ENCODE results near the gene SUMO2.
A peak's percentile ranks its signal among the peaks of the same experiment; 100 is the strongest.
"Not testable (repeated sequence)": the region's sequence is repeated elsewhere in the genome, so short reads cannot be mapped to it uniquely, and the experiment has no call there.

Gene SUMO2

DNA sequence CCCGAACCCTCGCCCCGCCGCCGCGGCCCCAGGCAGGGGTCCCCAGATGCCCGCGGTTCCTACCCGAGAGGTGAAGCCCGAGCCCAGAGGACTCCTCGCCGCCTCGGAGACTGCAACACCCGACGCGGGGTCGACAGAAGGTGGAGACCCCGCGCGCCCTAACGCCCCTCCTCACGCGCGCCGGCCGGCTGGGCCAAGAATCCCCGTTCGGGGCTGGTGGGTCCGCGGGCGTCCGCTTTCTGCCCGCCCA, 515 bp downstream of the SUMO2 start:
- Histone ChIP-seq H3K9me3 (ENCODE audit: control insufficient read depth, low read length) (no peaks in the 10 kb centered on the region), H3K4me3 (ENCODE audit: insufficient read depth, low read depth, low read length) (peak overlapping the region; percentile 73), H3K27ac (ENCODE audit: insufficient read depth, low read depth, low read length, poor library complexity, severe bottlenecking) (peak overlapping the region; percentile 94), H3K36me3 (ENCODE audit: control insufficient read depth, insufficient read depth, low read length) (peaks cover 10% of the 10 kb centered on the region), H3K27me3 (ENCODE audit: control insufficient read depth, insufficient read depth, low read length, poor library complexity, severe bottlenecking) (no peaks in the 10 kb centered on the region), H3K4me1 (ENCODE audit: control insufficient read depth, insufficient read depth, low read length) (no peaks in the 10 kb centered on the region)
- WGBS, 2 experiments = 0 to 1% methylated on average over 33 of the region's 33 CpGs

DNA sequence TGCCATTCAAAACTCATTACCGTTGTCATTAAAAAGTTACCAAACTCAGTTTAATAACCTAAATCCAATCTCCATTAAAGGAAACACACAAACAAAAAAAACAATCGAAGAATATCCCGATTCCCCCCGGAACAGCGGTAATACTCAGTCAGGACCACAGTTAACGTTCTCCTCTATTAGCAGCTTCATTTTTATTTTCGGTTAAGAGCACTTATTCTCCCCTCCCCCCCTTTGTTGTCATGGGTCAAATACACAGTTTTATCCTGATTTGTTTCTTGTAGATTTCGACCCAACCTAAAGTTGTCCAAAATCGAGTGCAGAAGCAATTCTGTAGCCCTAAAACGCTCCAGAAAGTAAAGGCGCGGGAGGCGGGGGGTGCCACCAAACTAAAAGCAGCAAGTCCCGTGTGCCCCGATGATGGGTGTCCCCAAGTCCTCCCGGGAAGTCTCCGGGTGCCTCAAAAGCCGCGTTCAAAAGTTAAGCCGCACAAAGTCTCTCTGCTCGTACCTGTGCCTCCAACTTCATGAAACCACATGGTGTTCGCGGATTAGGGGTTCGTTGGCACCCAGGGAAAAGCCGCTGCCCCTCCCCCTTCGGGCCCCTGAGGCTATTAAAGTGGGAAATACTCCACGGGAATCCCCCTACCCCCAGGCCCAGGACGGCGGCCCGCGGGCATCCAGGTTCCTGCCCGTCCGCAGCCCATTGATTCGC, 996 bp downstream of the SUMO2 start:
- peak overlapping the region; percentile 73 for H3K4me3 ChIP-seq (ENCODE audit: insufficient read depth, low read depth, low read length)
- 1% methylated on average over 34 of the region's 34 CpGs for WGBS, 2 experiments
- no peaks in the 10 kb centered on the region for H3K9me3 ChIP-seq (ENCODE audit: control insufficient read depth, low read length)

DNA sequence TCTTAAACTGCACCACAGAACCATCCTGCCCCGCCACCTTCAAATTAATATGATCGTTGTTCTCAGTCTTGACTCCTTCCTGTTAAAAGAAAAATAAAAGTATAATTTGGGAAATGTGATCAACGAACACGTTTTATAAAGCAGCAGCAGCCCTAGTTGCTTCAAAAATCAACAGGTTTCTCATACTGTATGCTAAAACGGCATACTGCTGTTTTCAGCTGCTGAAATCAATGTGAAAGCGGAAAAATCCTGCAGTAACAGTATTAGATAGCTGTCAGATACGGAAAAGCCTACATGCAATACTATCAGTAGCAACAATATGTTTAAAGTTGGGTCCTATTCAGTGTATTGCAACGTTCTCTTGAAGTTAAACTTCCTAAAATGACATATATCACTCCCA, 1.6 kb downstream of the SUMO2 start:
- WGBS, 2 experiments = 47 to 56% methylated on average over 5 to 8 of the region's 8 CpGs
- Histone ChIP-seq H3K4me1 (ENCODE audit: control insufficient read depth, insufficient read depth, low read length) (no peaks in the 10 kb centered on the region), H3K4me3 (ENCODE audit: insufficient read depth, low read depth, low read length) (peak overlapping the region; percentile 73), H3K9me3 (ENCODE audit: control insufficient read depth, low read length) (no peaks in the 10 kb centered on the region), H3K36me3 (ENCODE audit: control insufficient read depth, insufficient read depth, low read length) (peaks cover 18% of the 10 kb centered on the region), H3K27me3 (ENCODE audit: control insufficient read depth, insufficient read depth, low read length, poor library complexity, severe bottlenecking) (no peaks in the 10 kb centered on the region), H3K27ac (ENCODE audit: insufficient read depth, low read depth, low read length, poor library complexity, severe bottlenecking) (no peak overlapping the region)

More for the DNA sequence above, 996 bp downstream of the SUMO2 start:
- Histone ChIP-seq H3K36me3 (ENCODE audit: control insufficient read depth, insufficient read depth, low read length) (peaks cover 11% of the 10 kb centered on the region), H3K27ac (ENCODE audit: insufficient read depth, low read depth, low read length, poor library complexity, severe bottlenecking) (peak overlapping the region; percentile 94), H3K4me1 (ENCODE audit: control insufficient read depth, insufficient read depth, low read length) (no peaks in the 10 kb centered on the region), H3K27me3 (ENCODE audit: control insufficient read depth, insufficient read depth, low read length, poor library complexity, severe bottlenecking) (no peaks in the 10 kb centered on the region)

DNA sequence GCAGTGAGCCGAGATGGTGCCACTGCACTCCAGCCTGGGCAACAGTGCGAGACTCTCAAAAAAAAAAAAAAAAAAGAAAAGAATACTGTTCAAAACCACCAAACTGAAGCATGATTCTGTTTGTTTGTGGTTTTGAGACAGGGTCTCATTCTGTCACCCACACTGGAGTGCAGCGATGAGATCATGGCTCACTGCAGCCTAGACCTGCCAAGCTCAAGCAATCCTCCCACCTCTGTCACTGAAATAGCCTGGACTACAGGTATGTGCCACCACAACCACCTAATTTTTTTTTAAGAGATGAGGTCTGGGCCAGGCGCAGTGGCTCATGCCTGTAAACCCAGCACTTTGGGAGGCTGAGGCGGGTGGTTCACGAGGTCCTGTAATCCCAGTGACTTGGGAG, 4.3 kb downstream of the SUMO2 start:
- Histone ChIP-seq H3K27ac (ENCODE audit: insufficient read depth, low read depth, low read length, poor library complexity, severe bottlenecking) (no peak overlapping the region), H3K9me3 (ENCODE audit: control insufficient read depth, low read length) (no peaks in the 10 kb centered on the region), H3K27me3 (ENCODE audit: control insufficient read depth, insufficient read depth, low read length, poor library complexity, severe bottlenecking) (no peaks in the 10 kb centered on the region), H3K4me1 (ENCODE audit: control insufficient read depth, insufficient read depth, low read length) (no peaks in the 10 kb centered on the region), H3K36me3 (ENCODE audit: control insufficient read depth, insufficient read depth, low read length) (peaks cover 41% of the 10 kb centered on the region), H3K4me3 (ENCODE audit: insufficient read depth, low read depth, low read length) (no peak overlapping the region)
- WGBS, 2 experiments = 92% methylated on average over 6 of the region's 6 CpGs

DNA sequence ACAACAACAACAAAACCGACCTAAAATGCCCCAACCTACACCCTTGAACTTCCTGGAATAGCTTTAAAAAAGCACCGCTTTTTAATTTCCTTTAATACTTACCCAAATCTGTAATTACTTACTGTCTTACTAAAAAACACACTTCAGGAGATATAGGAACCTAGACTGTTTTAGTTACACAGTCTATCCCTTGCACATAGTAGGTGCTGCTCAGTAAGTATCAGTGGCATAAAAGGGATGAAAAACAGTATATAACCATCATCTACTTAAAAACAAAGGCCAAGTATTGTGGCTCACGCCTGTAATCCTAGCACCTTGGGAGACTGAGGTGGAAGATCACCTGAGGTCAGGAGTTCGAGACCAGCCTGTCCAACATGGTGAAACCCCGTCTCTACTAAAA, 6.1 kb downstream of the SUMO2 start:
- Histone ChIP-seq H3K27ac (ENCODE audit: insufficient read depth, low read depth, low read length, poor library complexity, severe bottlenecking) (no peak overlapping the region), H3K4me3 (ENCODE audit: insufficient read depth, low read depth, low read length) (no peak overlapping the region), H3K4me1 (ENCODE audit: control insufficient read depth, insufficient read depth, low read length) (no peaks in the 10 kb centered on the region), H3K9me3 (ENCODE audit: control insufficient read depth, low read length) (no peaks in the 10 kb centered on the region), H3K36me3 (ENCODE audit: control insufficient read depth, insufficient read depth, low read length) (peaks cover 52% of the 10 kb centered on the region), H3K27me3 (ENCODE audit: control insufficient read depth, insufficient read depth, low read length, poor library complexity, severe bottlenecking) (no peaks in the 10 kb centered on the region)
- 92 to 93% methylated on average over 5 of the region's 5 CpGs for WGBS, 2 experiments

DNA sequence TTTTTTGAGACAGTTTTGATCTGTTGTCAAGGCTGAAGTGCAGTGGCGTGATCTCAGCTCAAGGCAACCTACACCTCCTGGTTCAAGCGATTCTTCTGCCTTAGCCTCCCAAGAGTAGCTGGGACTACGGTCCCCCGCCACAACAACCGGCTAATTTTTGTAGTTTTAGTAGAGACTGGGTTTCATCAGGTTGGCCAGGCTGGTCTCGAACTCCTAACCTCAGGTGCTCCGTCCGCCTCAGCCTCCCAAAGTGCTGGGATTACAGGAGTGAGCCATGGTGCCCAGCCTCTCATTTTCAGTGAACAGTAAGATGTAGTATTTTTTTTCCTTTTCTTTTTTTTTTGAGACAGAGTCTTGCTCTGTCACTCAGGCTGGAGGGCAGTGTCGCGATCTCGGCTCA, 7.8 kb downstream of the SUMO2 start:
- Histone ChIP-seq H3K27me3 (ENCODE audit: control insufficient read depth, insufficient read depth, low read length, poor library complexity, severe bottlenecking) (no peaks in the 10 kb centered on the region), H3K4me1 (ENCODE audit: control insufficient read depth, insufficient read depth, low read length) (no peaks in the 10 kb centered on the region), H3K4me3 (ENCODE audit: insufficient read depth, low read depth, low read length) (no peak overlapping the region), H3K36me3 (ENCODE audit: control insufficient read depth, insufficient read depth, low read length) (peaks cover 60% of the 10 kb centered on the region), H3K9me3 (ENCODE audit: control insufficient read depth, low read length) (no peaks in the 10 kb centered on the region), H3K27ac (ENCODE audit: insufficient read depth, low read depth, low read length, poor library complexity, severe bottlenecking) (no peak overlapping the region)
- 94 to 95% methylated on average over 11 of the region's 11 CpGs for WGBS, 2 experiments

DNA sequence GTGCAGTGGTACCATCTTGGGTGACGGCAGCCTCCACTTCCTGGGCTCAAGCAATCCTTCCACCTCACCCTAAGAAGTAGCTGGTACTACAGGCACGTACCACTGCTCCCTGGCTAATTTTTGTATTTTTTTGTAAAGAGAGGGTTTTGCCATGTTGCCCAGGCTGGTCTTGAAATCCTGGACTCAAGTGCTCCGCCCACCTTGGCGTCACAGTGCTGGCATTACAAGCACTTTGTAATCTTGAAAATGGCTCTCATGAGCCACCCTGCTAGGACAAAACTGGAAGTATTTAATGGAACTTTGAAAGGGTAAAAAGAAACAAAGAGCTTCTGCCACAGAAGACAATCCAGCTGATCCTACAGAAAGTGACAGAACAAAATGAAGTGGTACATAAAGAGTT, 9.2 kb downstream of the SUMO2 start:
- H3K4me3 ChIP-seq (ENCODE audit: insufficient read depth, low read depth, low read length) = no peak overlapping the region
- H3K9me3 ChIP-seq (ENCODE audit: control insufficient read depth, low read length) = no peaks in the 10 kb centered on the region
- 90 to 96% methylated on average over 4 of the region's 4 CpGs for WGBS, 2 experiments
- peaks cover 54% of the 10 kb centered on the region for H3K36me3 ChIP-seq (ENCODE audit: control insufficient read depth, insufficient read depth, low read length)
- no peak overlapping the region for H3K27ac ChIP-seq (ENCODE audit: insufficient read depth, low read depth, low read length, poor library complexity, severe bottlenecking)
- no peaks in the 10 kb centered on the region for H3K27me3 ChIP-seq (ENCODE audit: control insufficient read depth, insufficient read depth, low read length, poor library complexity, severe bottlenecking)
- H3K4me1 ChIP-seq (ENCODE audit: control insufficient read depth, insufficient read depth, low read length) = no peaks in the 10 kb centered on the region

DNA sequence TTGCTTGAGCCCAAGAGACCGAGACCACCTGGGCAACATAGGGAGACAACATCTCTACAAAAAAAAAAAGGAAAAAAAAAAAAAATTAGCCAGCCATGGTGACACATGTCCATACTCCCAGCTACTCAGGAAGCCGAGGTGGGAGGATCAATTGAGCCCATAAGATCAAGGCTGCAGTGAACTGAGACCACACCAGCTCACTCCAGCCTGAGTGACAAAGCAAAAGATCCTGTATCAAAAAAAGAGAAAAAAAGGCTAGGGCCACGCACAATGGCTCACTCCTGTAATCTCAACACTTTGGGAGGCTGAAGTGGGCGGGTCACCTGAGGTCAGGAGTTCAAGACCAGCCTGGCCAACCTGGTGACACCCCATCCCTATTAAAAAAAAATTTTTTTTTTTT, 13.8 kb downstream of the SUMO2 start:
- Histone ChIP-seq H3K36me3 (ENCODE audit: control insufficient read depth, insufficient read depth, low read length) (peaks cover 45% of the 10 kb centered on the region), H3K9me3 (ENCODE audit: control insufficient read depth, low read length) (no peaks in the 10 kb centered on the region), H3K4me1 (ENCODE audit: control insufficient read depth, insufficient read depth, low read length) (no peaks in the 10 kb centered on the region), H3K27ac (ENCODE audit: insufficient read depth, low read depth, low read length, poor library complexity, severe bottlenecking) (no peak overlapping the region), H3K4me3 (ENCODE audit: insufficient read depth, low read depth, low read length) (no peak overlapping the region), H3K27me3 (ENCODE audit: control insufficient read depth, insufficient read depth, low read length, poor library complexity, severe bottlenecking) (no peaks in the 10 kb centered on the region)
- 92 to 93% methylated on average over 4 of the region's 4 CpGs for WGBS, 2 experiments

DNA sequence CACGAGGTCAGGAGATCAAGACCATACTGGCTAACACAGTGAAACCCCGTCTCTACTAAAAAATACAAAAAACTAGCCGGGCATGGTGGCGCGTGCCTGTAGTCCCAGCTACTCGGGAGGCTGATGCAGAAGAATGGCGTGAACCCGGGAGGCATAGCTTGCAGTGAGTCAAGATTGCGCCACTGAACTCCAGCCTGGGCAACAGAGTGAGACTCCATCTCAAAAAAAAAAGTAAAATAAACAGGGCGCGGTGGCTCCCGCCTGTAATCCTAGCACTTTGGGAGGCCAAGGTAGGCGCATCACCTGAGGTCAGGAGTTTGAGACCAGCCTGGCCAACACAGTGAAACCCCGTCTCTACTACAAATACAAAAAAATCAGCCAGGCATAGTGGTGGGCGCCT, 18.2 kb downstream of the SUMO2 start:
- not testable (repeated sequence) for H3K4me1 ChIP-seq (ENCODE audit: control insufficient read depth, insufficient read depth, low read length); H3K9me3 ChIP-seq (ENCODE audit: control insufficient read depth, low read length); H3K4me3 ChIP-seq (ENCODE audit: insufficient read depth, low read depth, low read length); H3K27me3 ChIP-seq (ENCODE audit: control insufficient read depth, insufficient read depth, low read length, poor library complexity, severe bottlenecking); H3K27ac ChIP-seq (ENCODE audit: insufficient read depth, low read depth, low read length, poor library complexity, severe bottlenecking)
- WGBS, 2 experiments = 90 to 91% methylated on average over 15 of the region's 15 CpGs
- peaks cover 16% of the 10 kb centered on the region for H3K36me3 ChIP-seq (ENCODE audit: control insufficient read depth, insufficient read depth, low read length)

DNA sequence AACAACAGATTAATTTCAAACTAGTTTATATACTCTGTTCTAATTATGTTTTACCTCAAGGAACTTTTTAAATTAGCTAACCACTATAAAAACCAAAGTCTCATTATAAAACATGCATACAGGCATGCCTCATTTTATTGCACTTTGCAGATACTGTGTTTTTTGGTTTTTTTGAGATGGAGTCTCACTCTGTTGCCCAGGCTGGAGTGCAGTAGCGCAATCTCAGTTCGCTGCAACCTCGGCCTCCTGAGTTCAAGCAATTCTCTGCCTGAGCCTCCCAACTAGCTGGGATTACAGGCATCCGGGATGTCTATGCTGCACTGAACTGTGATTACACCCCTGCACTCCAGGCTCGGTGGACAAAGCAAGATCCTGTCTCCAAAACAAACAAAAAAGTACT, 19.7 kb downstream of the SUMO2 start:
- H3K9me3 ChIP-seq (ENCODE audit: control insufficient read depth, low read length) = no peaks in the 10 kb centered on the region
- H3K4me3 ChIP-seq (ENCODE audit: insufficient read depth, low read depth, low read length) = no peak overlapping the region
- 93 to 97% methylated on average over 5 of the region's 5 CpGs for WGBS, 2 experiments
- no peak overlapping the region for H3K27ac ChIP-seq (ENCODE audit: insufficient read depth, low read depth, low read length, poor library complexity, severe bottlenecking)
- H3K4me1 ChIP-seq (ENCODE audit: control insufficient read depth, insufficient read depth, low read length) = no peaks in the 10 kb centered on the region
- H3K27me3 ChIP-seq (ENCODE audit: control insufficient read depth, insufficient read depth, low read length, poor library complexity, severe bottlenecking) = no peaks in the 10 kb centered on the region
- H3K36me3 ChIP-seq (ENCODE audit: control insufficient read depth, insufficient read depth, low read length) = peaks cover 16% of the 10 kb centered on the region

DNA sequence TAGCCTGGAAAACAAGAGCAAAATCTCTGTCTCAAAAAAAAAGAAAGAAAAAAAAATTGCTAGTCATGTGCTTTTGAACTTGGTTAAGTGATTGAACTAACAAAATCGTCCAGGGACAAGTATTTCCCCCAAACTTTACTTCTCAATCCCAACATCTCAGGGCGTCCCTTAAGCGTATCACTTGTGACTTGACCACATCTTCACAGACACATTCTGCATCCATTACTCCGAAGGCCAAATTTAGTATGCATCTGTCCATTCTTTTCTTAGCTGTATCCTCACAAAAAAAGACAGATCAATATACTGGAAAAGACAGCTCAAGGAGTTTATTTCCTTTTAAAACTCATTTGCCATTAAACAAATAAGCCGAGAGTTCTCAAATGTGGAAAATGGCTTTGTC, 22.5 kb downstream of the SUMO2 start:
- WGBS, 2 experiments = 93 to 95% methylated on average over 5 of the region's 5 CpGs
- no peaks in the 10 kb centered on the region for H3K27me3 ChIP-seq (ENCODE audit: control insufficient read depth, insufficient read depth, low read length, poor library complexity, severe bottlenecking)
- H3K9me3 ChIP-seq (ENCODE audit: control insufficient read depth, low read length) = no peaks in the 10 kb centered on the region
- H3K36me3 ChIP-seq (ENCODE audit: control insufficient read depth, insufficient read depth, low read length) = no peaks in the 10 kb centered on the region
- H3K4me1 ChIP-seq (ENCODE audit: control insufficient read depth, insufficient read depth, low read length) = no peaks in the 10 kb centered on the region
- H3K27ac ChIP-seq (ENCODE audit: insufficient read depth, low read depth, low read length, poor library complexity, severe bottlenecking) = no peak overlapping the region
- H3K4me3 ChIP-seq (ENCODE audit: insufficient read depth, low read depth, low read length) = no peak overlapping the region
